RWPE1 (cell line): ENCODE data around the gene PDIA2.

Experiments
- CTCF ChIA-PET: fragments of 350-600 bp; sonication (Branson Sonifier 250); formaldehyde crosslinking; extraction: SDS; loops from one replicate; lab custom pipeline; 2021; lab: Yijun Ruan, JAX
- POLR2A ChIA-PET: fragments of 400-600 bp; formaldehyde crosslinking; extraction: SDS; loops from one replicate; lab custom pipeline; 2020; ENCODE audit warnings: antibody characterized with exemption; ENCODE audit not compliant: low non-redundant PET; lab: Yijun Ruan, JAX
- DNase-seq: peaks from one replicate; pipeline ENCODE4 v3.0.0; 2012; ENCODE audit warnings: low spot score
- H3K27ac ChIP-seq: fragments of 450-650 bp; 2 replicates; pipeline ENCODE4 v1.5.1; 2017
- CTCF ChIP-seq: fragments of 450-650 bp; conservative IDR thresholded peaks from 2 replicates; pipeline ENCODE4 v1.5.1; 2017; ENCODE audit warnings: low read depth, mild to moderate bottlenecking

The PDIA2 gene

GRCh38 chr16:314351-314750, 31.4 kb downstream of the PDIA2 start:
- POLR2A ChIA-PET = no interaction called here
- DNase-seq = no peak
- no peak for TF ChIP-seq CTCF
- CTCF ChIA-PET = no interaction called here
- peak overlapping the region; percentile 10; the same call in 1 of the 2 replicates for H3K27ac ChIP-seq

DNA sequence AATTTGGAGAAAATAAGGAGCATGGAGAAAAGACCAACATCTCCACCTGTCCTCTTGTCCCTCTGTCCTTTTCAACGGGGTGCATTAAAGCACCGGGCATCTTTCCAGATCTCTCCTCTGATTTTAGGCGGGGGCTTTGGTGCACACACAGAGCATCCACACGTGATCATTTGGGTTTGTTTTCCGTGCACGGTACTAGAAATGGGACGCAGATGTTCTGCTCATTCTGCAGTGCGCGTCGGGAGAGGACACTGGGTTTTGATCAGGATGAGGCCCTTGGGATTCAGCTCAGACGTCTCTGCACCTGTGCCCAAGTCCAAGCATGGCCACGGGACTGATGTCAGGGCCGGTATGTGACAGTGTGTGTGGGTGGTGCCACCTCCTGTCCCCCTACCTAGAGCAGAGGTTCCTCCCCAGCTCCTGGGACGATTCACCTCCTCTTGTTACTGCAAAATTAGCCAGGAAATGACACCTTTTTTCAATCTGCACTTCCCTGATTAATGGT, 31.9 kb downstream of the PDIA2 start:
- DNase-seq = no peak
- TF ChIP-seq CTCF = no peak
- CTCF ChIA-PET = no interaction called here
- H3K27ac ChIP-seq = no peak overlapping the region
- POLR2A ChIA-PET = no interaction called here

- TF ChIP-seq CTCF = no peak
- no peak for DNase-seq
- no peak overlapping the region for H3K27ac ChIP-seq
- CTCF ChIA-PET = no interaction called here
- POLR2A ChIA-PET = no interaction called here
Observed at GRCh38 chr16:316741-317464, 33.9 kb downstream of the PDIA2 start.

DNA sequence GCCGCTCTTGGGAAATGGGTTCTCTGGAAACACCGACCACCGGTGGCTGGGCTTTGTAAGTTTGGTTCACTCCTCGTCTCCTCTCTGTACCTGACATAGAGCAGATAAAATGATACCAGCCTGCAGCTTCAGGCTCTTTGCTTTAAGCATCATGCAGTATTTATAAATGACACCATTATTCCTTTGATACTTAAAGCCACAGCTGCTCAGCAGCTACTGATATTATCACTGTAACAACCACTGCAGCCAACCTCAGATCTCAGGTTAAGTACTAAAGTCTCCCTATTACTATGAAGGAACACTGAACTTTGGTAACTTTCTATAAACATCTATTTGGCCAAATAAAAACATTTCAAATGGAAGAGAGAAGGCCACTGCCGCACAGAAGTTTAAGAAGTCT, 34.6 kb downstream of the PDIA2 start:
- no peak for TF ChIP-seq CTCF
- CTCF ChIA-PET = interaction anchor here (0.8 kb wide), 1 partner anchor 184 kb away, joined by 4 read pairs; no protein-coding TSS in a partner anchor
- no peak for DNase-seq
- 0 out of 2 replicates have a peak overlapping the region, but pooled peaks have one; percentile 8 for H3K27ac ChIP-seq
- POLR2A ChIA-PET = no interaction called here

- POLR2A ChIA-PET = no interaction called here
- no peak for DNase-seq
- H3K27ac ChIP-seq = peak overlapping the region; percentile 8; the same call in 1 of the 2 replicates
- no peak for TF ChIP-seq CTCF
- CTCF ChIA-PET = no interaction called here
Observed at GRCh38 chr16:318628-319027, 35.7 kb downstream of the PDIA2 start.

- DNase-seq = no peak
- peak overlapping the region; percentile 31; the same call in 1 of the 2 replicates for H3K27ac ChIP-seq
- ChIA-PET POLR2A (no interaction called here), CTCF (no interaction called here)
- TF ChIP-seq CTCF = no peak
Observed at GRCh38 chr16:320206-320605, 37.2 kb downstream of the PDIA2 start.
